Gastrocnemius medialis (tissue), 4 donors: ENCODE results near the gene IFT57.

Experiments
- CTCF ChIP-seq, 5 experiments: fragments of 450-650 bp in 3 of 5; fragments of 200-600 bp in 2 of 5; sonication (generic) in 2 of 5; IDR thresholded peaks in 4 of 5; conservative IDR thresholded peaks in 1 of 5; 1 replicate in 4 of 5; 2 replicates in 1 of 5; pipeline ENCODE4 v1.5.1; 2016 to 2019; ENCODE audit warnings: antibody characterized with exemption in 5 of 5, mild to moderate bottlenecking in 3 of 5, moderate library complexity in 3 of 5
- POLR2A ChIP-seq, 2 donors: fragments of 450-650 bp; IDR thresholded peaks; one replicate each; pipeline ENCODE4 v1.6.1; 2017; ENCODE audit warnings: antibody characterized with exemption in 2 of 2, mild to moderate bottlenecking in 2 of 2, moderate library complexity in 2 of 2

DNA sequence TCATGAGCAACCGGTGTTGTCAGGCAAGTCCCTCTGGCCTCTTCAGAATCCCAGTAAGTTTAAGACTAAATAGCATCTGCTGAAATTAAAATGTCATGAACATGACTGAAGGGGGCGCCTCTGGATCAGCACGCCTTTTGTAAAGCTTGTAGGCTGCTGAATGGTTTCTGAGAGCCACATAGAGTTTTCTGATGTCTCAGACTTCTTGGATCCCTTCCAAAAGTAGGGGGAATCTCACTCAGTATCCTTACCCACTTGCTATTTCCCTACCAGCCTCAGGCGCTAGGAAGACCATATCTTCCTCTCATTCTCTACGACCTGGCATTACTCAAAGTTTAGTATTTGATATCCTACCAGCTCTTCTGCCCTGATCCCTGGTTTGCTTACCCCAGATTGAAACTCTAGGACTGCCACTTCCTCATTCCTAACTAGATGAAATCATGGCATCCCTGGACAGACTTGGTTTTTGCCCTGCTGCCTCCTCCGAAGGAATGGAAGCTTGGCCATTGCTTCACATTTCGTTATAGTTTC, 68.7 kb downstream of the IFT57 start:
- no peak for TF ChIP-seq CTCF (IDR thresholded peaks at IDR 0.05 in 4 of 5, conservative IDR thresholded peaks at IDR 0.05 in 1 of 5)
- no peak for TF ChIP-seq POLR2A (IDR thresholded peaks at IDR 0.05)
